Stomach smooth muscle (tissue), 2 donors: ENCODE measurements around the gene MEGF6.

Source experiments
- H3K27ac ChIP-seq: one replicate; pipeline ENCODE4 v1.7.0; 2013; ENCODE audit warnings: mild to moderate bottlenecking, low read length, inconsistent platforms
- H3K27me3 ChIP-seq, 2 donors: one replicate each; pipeline ENCODE4 v1.7.0; 2013; ENCODE audit warnings: low read length in 2 of 2; ENCODE audit not compliant: insufficient read depth in 2 of 2, control insufficient read depth in 1 of 2
- H3K36me3 ChIP-seq, 2 donors: one replicate each; pipeline ENCODE4 v1.7.0; 2013; ENCODE audit warnings: low read length in 2 of 2; ENCODE audit not compliant: control insufficient read depth in 2 of 2, insufficient read depth in 2 of 2
- H3K4me1 ChIP-seq: one replicate; pipeline ENCODE4 v1.7.0; 2013; ENCODE audit warnings: low read length; ENCODE audit not compliant: control insufficient read depth, insufficient read depth
- H3K4me3 ChIP-seq, 2 donors: one replicate each; pipeline ENCODE4 v1.7.0; 2013; ENCODE audit warnings: low read length in 2 of 2
- H3K9ac ChIP-seq, 2 donors: one replicate each; pipeline ENCODE4 v1.7.0; 2013; ENCODE audit warnings: low read length in 2 of 2, mild to moderate bottlenecking in 1 of 2
- H3K9me3 ChIP-seq, 2 donors: one replicate each; pipeline ENCODE4 v1.7.0; 2013; ENCODE audit warnings: low read length in 2 of 2; ENCODE audit not compliant: control insufficient read depth in 2 of 2
- donor health status: healthy.
- donor health status: Pancreatic carcinoma.

MEGF6 gene

GRCh38 chr1:3652548-3653285 lies 41.4 kb upstream of the MEGF6 start:
- no peak overlapping the region for H3K27ac ChIP-seq
- no peaks in the 10 kb centered on the region for H3K36me3 ChIP-seq
- H3K27me3 ChIP-seq: peaks cover 34 to 48% of the 10 kb centered on the region in 2 donors
- H3K9me3 ChIP-seq: no peaks in the 10 kb centered on the region
- no peak overlapping the region for H3K9ac ChIP-seq
- peaks cover 34% of the 10 kb centered on the region for H3K4me1 ChIP-seq
- peak overlapping the region in 1 of 2 donors; percentile 49 for H3K4me3 ChIP-seq

- H3K4me3 ChIP-seq: peak within 1 kb of the TSS in 1 of 2 donors; percentile 89
- no peak within 1 kb of the TSS for H3K27ac ChIP-seq
- H3K9ac ChIP-seq: no peak within 1 kb of the TSS
- peaks cover 34 to 41% of the 10 kb centered on the region in 2 donors for H3K27me3 ChIP-seq
- no peaks in the 10 kb centered on the region for H3K9me3 ChIP-seq
- peaks cover 34% of the 10 kb centered on the region for H3K4me1 ChIP-seq
- H3K36me3 ChIP-seq: peaks cover 2 to 3% of the 10 kb centered on the region in 2 donors
These were observed 40.7 kb upstream of the MEGF6 start, which contains the start of gene TP73 for GRCh38 chr1:3651930-3652547. TP73 (plus strand) TSS chr1:3652516; CDS start chr1:3682366, 29,850 bp downstream.

GRCh38 chr1:3651026-3651929 lies 40.0 kb upstream of the MEGF6 start:
- peak overlapping the region in 1 of 2 donors; percentile 89 for H3K4me3 ChIP-seq
- no peaks in the 10 kb centered on the region for H3K9me3 ChIP-seq
- peaks cover 34 to 40% of the 10 kb centered on the region in 2 donors for H3K27me3 ChIP-seq
- no peak overlapping the region for H3K9ac ChIP-seq
- peaks cover 6 to 9% of the 10 kb centered on the region in 2 donors for H3K36me3 ChIP-seq
- H3K4me1 ChIP-seq: peaks cover 34% of the 10 kb centered on the region
- no peak overlapping the region for H3K27ac ChIP-seq

GRCh38 chr1:3650248-3651025 lies 39.1 kb upstream of the MEGF6 start:
- Histone ChIP-seq H3K4me3 (peak overlapping the region; percentile 20 to 89), H3K27me3 (peaks cover 34 to 40% of the 10 kb centered on the region in 2 donors), H3K4me1 (peaks cover 34% of the 10 kb centered on the region), H3K9ac (no peak overlapping the region), H3K27ac (no peak overlapping the region), H3K9me3 (no peaks in the 10 kb centered on the region), H3K36me3 (peaks cover 9% of the 10 kb centered on the region in 2 donors)

- H3K4me1 ChIP-seq: peaks cover 34% of the 10 kb centered on the region
- H3K4me3 ChIP-seq: peak within 1 kb of the TSS; percentile 20 to 89
- H3K27ac ChIP-seq: no peak within 1 kb of the TSS
- H3K36me3 ChIP-seq: peaks cover 9% of the 10 kb centered on the region in 2 donors
- H3K9ac ChIP-seq: peak within 1 kb of the TSS; percentile 66
- H3K27me3 ChIP-seq: peaks cover 30 to 38% of the 10 kb centered on the region in 2 donors
- no peaks in the 10 kb centered on the region for H3K9me3 ChIP-seq
These were observed 38.3 kb upstream of the MEGF6 start, which contains the start of gene WRAP73 for GRCh38 chr1:3649342-3650247. WRAP73 (minus strand) TSS chr1:3650103; CDS start chr1:3649999, 104 bp downstream.

- Histone ChIP-seq H3K9ac (no peak overlapping the region), H3K27ac (no peak overlapping the region), H3K4me1 (peaks cover 22% of the 10 kb centered on the region), H3K9me3 (no peaks in the 10 kb centered on the region), H3K27me3 (peaks cover 11 to 12% of the 10 kb centered on the region in 2 donors), H3K4me3 (no peak overlapping the region), H3K36me3 (peaks cover 9 to 14% of the 10 kb centered on the region in 2 donors)
These were observed 35.3 kb upstream of the MEGF6 start for GRCh38 chr1:3646596-3646995.

GRCh38 chr1:3645666-3646355 lies 34.5 kb upstream of the MEGF6 start:
- H3K9ac ChIP-seq: no peak overlapping the region
- peaks cover 14% of the 10 kb centered on the region for H3K4me1 ChIP-seq
- peaks cover 5% of the 10 kb centered on the region in 2 donors for H3K27me3 ChIP-seq
- no peak overlapping the region for H3K27ac ChIP-seq
- no peaks in the 10 kb centered on the region for H3K9me3 ChIP-seq
- H3K36me3 ChIP-seq: peaks cover 13 to 18% of the 10 kb centered on the region in 2 donors
- no peak overlapping the region for H3K4me3 ChIP-seq

GRCh38 chr1:3645247-3645646 lies 33.9 kb upstream of the MEGF6 start:
- no peak overlapping the region for H3K4me3 ChIP-seq
- H3K9me3 ChIP-seq: no peaks in the 10 kb centered on the region
- H3K36me3 ChIP-seq: peaks cover 13 to 18% of the 10 kb centered on the region in 2 donors
- no peaks in the 10 kb centered on the region for H3K27me3 ChIP-seq
- peaks cover 10% of the 10 kb centered on the region for H3K4me1 ChIP-seq
- H3K27ac ChIP-seq: no peak overlapping the region
- H3K9ac ChIP-seq: no peak overlapping the region

- Histone ChIP-seq H3K27ac (no peak overlapping the region), H3K9me3 (no peaks in the 10 kb centered on the region), H3K4me1 (peaks cover 4% of the 10 kb centered on the region), H3K4me3 (no peak overlapping the region), H3K36me3 (peaks cover 14 to 22% of the 10 kb centered on the region in 2 donors), H3K9ac (no peak overlapping the region), H3K27me3 (no peaks in the 10 kb centered on the region)
These were observed 33.0 kb upstream of the MEGF6 start for GRCh38 chr1:3644273-3644672.
